Tibial nerve (tissue), 3 donors: ENCODE results near the gene TATDN3.

Experiments used
- POLR2A ChIP-seq, 2 donors: fragments of 450-650 bp; IDR thresholded peaks; one replicate each; pipeline ENCODE4 v1.6.1; 2017; ENCODE audit warnings: antibody characterized with exemption in 2 of 2, mild to moderate bottlenecking in 2 of 2, moderate library complexity in 2 of 2
- TF ChIP-seq, protein P1 (sequence below), 5 experiments: fragments of 200-600 bp in 3 of 5; fragments of 450-650 bp in 2 of 5; sonication (generic) in 3 of 5; IDR thresholded peaks; one replicate each; pipeline ENCODE4 v1.5.1; 2016 to 2019; ENCODE audit warnings: antibody characterized with exemption in 5 of 5, mild to moderate bottlenecking in 3 of 5, moderate library complexity in 2 of 5

GRCh38 chr1:212754193-212754592 lies 37.5 kb upstream of the TATDN3 start:
- TF ChIP-seq, protein P1, sequence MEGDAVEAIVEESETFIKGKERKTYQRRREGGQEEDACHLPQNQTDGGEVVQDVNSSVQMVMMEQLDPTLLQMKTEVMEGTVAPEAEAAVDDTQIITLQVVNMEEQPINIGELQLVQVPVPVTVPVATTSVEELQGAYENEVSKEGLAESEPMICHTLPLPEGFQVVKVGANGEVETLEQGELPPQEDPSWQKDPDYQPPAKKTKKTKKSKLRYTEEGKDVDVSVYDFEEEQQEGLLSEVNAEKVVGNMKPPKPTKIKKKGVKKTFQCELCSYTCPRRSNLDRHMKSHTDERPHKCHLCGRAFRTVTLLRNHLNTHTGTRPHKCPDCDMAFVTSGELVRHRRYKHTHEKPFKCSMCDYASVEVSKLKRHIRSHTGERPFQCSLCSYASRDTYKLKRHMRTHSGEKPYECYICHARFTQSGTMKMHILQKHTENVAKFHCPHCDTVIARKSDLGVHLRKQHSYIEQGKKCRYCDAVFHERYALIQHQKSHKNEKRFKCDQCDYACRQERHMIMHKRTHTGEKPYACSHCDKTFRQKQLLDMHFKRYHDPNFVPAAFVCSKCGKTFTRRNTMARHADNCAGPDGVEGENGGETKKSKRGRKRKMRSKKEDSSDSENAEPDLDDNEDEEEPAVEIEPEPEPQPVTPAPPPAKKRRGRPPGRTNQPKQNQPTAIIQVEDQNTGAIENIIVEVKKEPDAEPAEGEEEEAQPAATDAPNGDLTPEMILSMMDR (IDR thresholded peaks at IDR 0.05): no peak
- no peak for TF ChIP-seq POLR2A (IDR thresholded peaks at IDR 0.05)
